Astrocyte (in vitro differentiated cells and primary cell): ENCODE data around the gene CST9. TPM values are rescaled to one million over a fixed set of nuclear protein-coding genes. Genes with fewer than 3 reads are reported as not detected.

Source experiments
- DNase-seq: peaks from one replicate; pipeline ENCODE4 v3.0.0-alpha.2; 2010; ENCODE audit warnings: low read depth
- FAIRE-seq: peaks from 2 replicates; lab custom pipeline; 2011; peaks lifted over from hg19 to GRCh38; lab: Jason Lieb, UNC
- H2AFZ ChIP-seq: 2 replicates; pipeline ENCODE4 v1.6.0; 2012; ENCODE audit warnings: low read depth, low read length, inconsistent platforms
- H3K27ac ChIP-seq: 2 replicates; pipeline ENCODE4 v1.5.1; 2011; ENCODE audit warnings: low read depth, low read length, inconsistent platforms
- H3K27me3 ChIP-seq: 2 replicates; pipeline ENCODE4 v1.6.0; 2011; ENCODE audit warnings: low read length, inconsistent platforms; ENCODE audit not compliant: insufficient read depth
- H3K36me3 ChIP-seq: 2 replicates; pipeline ENCODE4 v1.5.1; 2011; ENCODE audit warnings: low read length, inconsistent platforms; ENCODE audit not compliant: insufficient read depth
- H3K4me1 ChIP-seq: 2 replicates; pipeline ENCODE4 v1.5.1; 2011; ENCODE audit warnings: low read length, inconsistent platforms; ENCODE audit not compliant: insufficient read depth
- H3K4me2 ChIP-seq: 2 replicates; pipeline ENCODE4 v1.6.0; 2012; ENCODE audit warnings: low read length, inconsistent platforms
- H3K4me3 ChIP-seq: 2 replicates; pipeline ENCODE4 v1.5.1; 2011; ENCODE audit warnings: low read depth, mild to moderate bottlenecking, low read length, inconsistent platforms; ENCODE audit not compliant: insufficient read depth
- H3K79me2 ChIP-seq: 2 replicates; pipeline ENCODE4 v1.6.0; 2012; ENCODE audit warnings: mild to moderate bottlenecking, low read length, inconsistent platforms; ENCODE audit not compliant: insufficient read depth
- H3K9ac ChIP-seq: 2 replicates; pipeline ENCODE4 v1.6.0; 2012; ENCODE audit warnings: mild to moderate bottlenecking, low read length, inconsistent platforms
- H3K9me3 ChIP-seq: 2 replicates; pipeline ENCODE4 v1.5.1; 2012; ENCODE audit warnings: low read depth, mild to moderate bottlenecking, low read length, inconsistent platforms; ENCODE audit not compliant: insufficient read depth
- H4K20me1 ChIP-seq: 2 replicates; pipeline ENCODE4 v1.6.0; 2012; ENCODE audit warnings: low read length, inconsistent platforms; ENCODE audit not compliant: insufficient read depth
- H3K27ac Mint-ChIP-seq: one replicate; pipeline ENCODE4 v1.8.0; 2021; ENCODE audit warnings: mild to moderate bottlenecking, mixed read lengths; ENCODE audit not compliant: unreplicated experiment
- H3K27me3 Mint-ChIP-seq: one replicate; pipeline ENCODE4 v1.8.0; 2021; ENCODE audit warnings: low read depth, mixed read lengths; ENCODE audit not compliant: unreplicated experiment
- H3K36me3 Mint-ChIP-seq: one replicate; pipeline ENCODE4 v1.8.0; 2021; ENCODE audit warnings: low read depth, mixed read lengths; ENCODE audit not compliant: unreplicated experiment
- H3K4me1 Mint-ChIP-seq: one replicate; pipeline ENCODE4 v1.8.0; 2021; ENCODE audit warnings: low read depth, mixed read lengths; ENCODE audit not compliant: unreplicated experiment
- H3K4me3 Mint-ChIP-seq: one replicate; pipeline ENCODE4 v1.8.0; 2021; ENCODE audit warnings: mild to moderate bottlenecking, moderate library complexity, mixed read lengths; ENCODE audit not compliant: unreplicated experiment
- H3K9me3 Mint-ChIP-seq: one replicate; pipeline ENCODE4 v1.8.0; 2021; ENCODE audit warnings: mild to moderate bottlenecking, mixed read lengths; ENCODE audit not compliant: unreplicated experiment
- CTCF ChIP-seq: IDR thresholded peaks from 2 replicates; pipeline ENCODE4 v1.5.1; 2011; ENCODE audit warnings: low read depth, mild to moderate bottlenecking, inconsistent platforms, low read length, moderate library complexity; ENCODE audit not compliant: insufficient read depth
- EZH2 ChIP-seq: IDR thresholded peaks from 2 replicates; pipeline ENCODE4 v1.6.1; 2012; ENCODE audit warnings: mild to moderate bottlenecking, low read length, inconsistent platforms; ENCODE audit not compliant: insufficient read depth
- total RNA-seq: library from RNA; stranded (reverse); gene quantifications from 2 replicates; pipeline ENCODE4 v1.2.1, GENCODE V29; 2021

CST9 gene
- total RNA-seq, 1 donor from 2014 or later = not detected

- peaks cover 5% of the 10 kb centered on the region for H3K27me3 Mint-ChIP-seq
- H4K20me1 ChIP-seq = peaks cover 6% of the 10 kb centered on the region
- no peak overlapping the region for H3K4me3 ChIP-seq
- peak; percentile 59 for DNase-seq
- H3K4me2 ChIP-seq = peak overlapping the region; percentile 25
- no peaks in the 10 kb centered on the region for H3K9me3 ChIP-seq
- H3K27ac ChIP-seq = no peak overlapping the region
- no peaks in the 10 kb centered on the region for H3K36me3 ChIP-seq
- H3K36me3 Mint-ChIP-seq = no peaks in the 10 kb centered on the region
- peaks cover 5% of the 10 kb centered on the region for H3K79me2 ChIP-seq
- H3K27ac Mint-ChIP-seq = peak overlapping the region; percentile 77
- peaks cover 6% of the 10 kb centered on the region for H3K4me1 ChIP-seq
- TF ChIP-seq EZH2 = no peak
- TF ChIP-seq CTCF = no peak
- H3K9me3 Mint-ChIP-seq = no peaks in the 10 kb centered on the region
- H3K4me3 Mint-ChIP-seq = peak overlapping the region; percentile 67
- H3K4me1 Mint-ChIP-seq = peaks cover 16% of the 10 kb centered on the region
- H2AFZ ChIP-seq = no peak overlapping the region
- no peak overlapping the region for H3K9ac ChIP-seq
- no peak for FAIRE-seq
- H3K27me3 ChIP-seq = no peaks in the 10 kb centered on the region
Measured at GRCh38 chr20:23641936-23642751, 36.4 kb upstream of the CST9 start.

GRCh38 chr20:23640671-23641667 lies 35.3 kb upstream of the CST9 start:
- H3K27ac Mint-ChIP-seq = no peak overlapping the region
- no peak overlapping the region for H3K27ac ChIP-seq
- FAIRE-seq = no peak

More at GRCh38 chr20:23640671-23641667, 35.3 kb upstream of the CST9 start:
- Mint-ChIP-seq H3K4me3 (no peak overlapping the region), H3K4me1 (peaks cover 26% of the 10 kb centered on the region), H3K9me3 (no peaks in the 10 kb centered on the region), H3K36me3 (peaks cover 7% of the 10 kb centered on the region), H3K27me3 (peaks cover 3% of the 10 kb centered on the region)
- Histone ChIP-seq H3K4me3 (no peak overlapping the region), H3K79me2 (peaks cover 16% of the 10 kb centered on the region), H3K27me3 (no peaks in the 10 kb centered on the region), H2AFZ (no peak overlapping the region), H3K9me3 (no peaks in the 10 kb centered on the region), H3K9ac (no peak overlapping the region), H3K4me2 (no peak overlapping the region), H3K4me1 (peaks cover 18% of the 10 kb centered on the region), H3K36me3 (no peaks in the 10 kb centered on the region), H4K20me1 (peaks cover 16% of the 10 kb centered on the region)
- no peak for TF ChIP-seq CTCF
- no peak for TF ChIP-seq EZH2
- DNase-seq = no peak
